ENCODE data around the gene ITPR1.

DNA sequence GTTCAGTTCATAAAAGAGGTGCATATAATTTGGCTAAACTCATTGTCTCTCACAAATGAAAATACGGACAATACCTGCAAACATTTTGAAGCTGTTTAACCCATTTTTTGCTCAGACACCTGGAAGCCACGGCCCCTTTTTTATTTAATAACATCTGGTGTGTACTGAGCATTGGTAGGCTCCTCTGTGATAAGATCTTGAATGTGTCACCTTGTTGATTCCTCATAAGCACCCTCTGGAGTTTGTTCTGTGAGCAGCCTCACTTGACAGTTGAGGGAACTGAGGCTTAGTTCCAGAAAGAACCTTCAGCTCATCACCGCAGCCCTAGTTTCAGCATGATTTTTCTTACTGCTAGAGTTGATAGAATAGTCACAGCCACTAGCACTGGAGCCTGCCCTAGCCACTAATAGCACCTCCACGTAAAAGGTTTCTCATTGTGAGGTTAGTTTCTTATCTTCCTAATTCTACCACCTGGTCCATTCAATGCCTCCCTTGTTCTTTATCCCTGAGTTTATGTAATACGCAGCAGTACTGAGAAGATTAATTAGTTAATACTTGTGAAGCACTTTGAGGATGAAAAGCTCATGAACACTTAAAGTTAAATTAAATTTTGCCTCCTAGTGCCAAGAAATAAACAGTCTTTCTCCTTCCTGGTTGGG is 71.9 kb downstream of the ITPR1 start:
- TF ChIP-seq, protein P1, sequence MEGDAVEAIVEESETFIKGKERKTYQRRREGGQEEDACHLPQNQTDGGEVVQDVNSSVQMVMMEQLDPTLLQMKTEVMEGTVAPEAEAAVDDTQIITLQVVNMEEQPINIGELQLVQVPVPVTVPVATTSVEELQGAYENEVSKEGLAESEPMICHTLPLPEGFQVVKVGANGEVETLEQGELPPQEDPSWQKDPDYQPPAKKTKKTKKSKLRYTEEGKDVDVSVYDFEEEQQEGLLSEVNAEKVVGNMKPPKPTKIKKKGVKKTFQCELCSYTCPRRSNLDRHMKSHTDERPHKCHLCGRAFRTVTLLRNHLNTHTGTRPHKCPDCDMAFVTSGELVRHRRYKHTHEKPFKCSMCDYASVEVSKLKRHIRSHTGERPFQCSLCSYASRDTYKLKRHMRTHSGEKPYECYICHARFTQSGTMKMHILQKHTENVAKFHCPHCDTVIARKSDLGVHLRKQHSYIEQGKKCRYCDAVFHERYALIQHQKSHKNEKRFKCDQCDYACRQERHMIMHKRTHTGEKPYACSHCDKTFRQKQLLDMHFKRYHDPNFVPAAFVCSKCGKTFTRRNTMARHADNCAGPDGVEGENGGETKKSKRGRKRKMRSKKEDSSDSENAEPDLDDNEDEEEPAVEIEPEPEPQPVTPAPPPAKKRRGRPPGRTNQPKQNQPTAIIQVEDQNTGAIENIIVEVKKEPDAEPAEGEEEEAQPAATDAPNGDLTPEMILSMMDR (IDR thresholded peaks at IDR 0.05), result no peak
- TF ChIP-seq POLR2A (IDR thresholded peaks at IDR 0.05), result no peak

Data from esophagus squamous epithelium (tissue), 4 donors.